GM12878 (cell line): Measurements from ENCODE around the gene OPCML. TPM values are rescaled to one million over a fixed set of nuclear protein-coding genes. Genes with fewer than 3 reads are reported as not detected.

Source experiments
- ATAC-seq: fragments of 200-7000 bp; cut with Tn5 transposase; 3 replicates; pipeline ENCODE4 v1.9.1; 2020; ENCODE audit warnings: mild to moderate bottlenecking, moderate library complexity
- BruUV-seq: library from RNA; stranded (reverse); fragments of 400-500 nt; replicated peaks from 2 replicates; lab custom pipeline; 2021; lab: Mats Ljungman, UMichigan
- CTCF ChIA-PET: fragments of 300-600 bp; sonication (Branson Sonifier 250); formaldehyde crosslinking; extraction: SDS; loops from one replicate; lab custom pipeline; 2021; ENCODE audit warnings: inconsistent platforms; lab: Yijun Ruan, JAX
- POLR2A ChIA-PET: fragments of 350-600 bp; formaldehyde crosslinking; extraction: SDS; loops from one replicate; lab custom pipeline; 2021; ENCODE audit warnings: inconsistent platforms; lab: Charles Lee
- RAD21 ChIA-PET: fragments of 300-600 bp; sonication (Branson Sonifier 250); formaldehyde crosslinking; loops from one replicate; lab custom pipeline; 2023; ENCODE audit warnings: antibody characterized with exemption; ENCODE audit not compliant: unreplicated experiment; lab: Charles Lee
- SMC1A ChIA-PET: fragments of 300-600 bp; sonication (Branson Sonifier 250); formaldehyde crosslinking; loops from one replicate; lab custom pipeline; 2023; ENCODE audit not compliant: unreplicated experiment, uncharacterized antibody; lab: Charles Lee
- DNase-seq: peaks from one replicate; pipeline ENCODE4 v3.0.0-alpha.2; 2011; ENCODE audit warnings: low read depth, low spot score
- FAIRE-seq: peaks from 3 replicates; lab custom pipeline; 2011; peaks lifted over from hg19 to GRCh38; lab: Jason Lieb, UNC
- H2AFZ ChIP-seq: 2 replicates; pipeline ENCODE4 v1.6.0; 2011; ENCODE audit warnings: low read depth, low read length, control low read depth; ENCODE audit not compliant: control insufficient read depth
- H3K27ac ChIP-seq: 2 replicates; pipeline ENCODE4 v1.5.1; 2011; ENCODE audit warnings: control low read depth; ENCODE audit not compliant: control insufficient read depth, insufficient read depth
- H3K27me3 ChIP-seq, 2 experiments: replicated peaks in 1 of 2; 2 replicates each; pipeline versions ENCODE4 v1.6.0 to v1.6.1; 2011; ENCODE audit warnings: low read length in 1 of 2; ENCODE audit not compliant: control insufficient read depth in 2 of 2, insufficient read depth in 2 of 2
- H3K36me3 ChIP-seq, 2 experiments: 2 replicates each; pipeline ENCODE4 v1.5.1; 2011; ENCODE audit warnings: low read length in 1 of 2; ENCODE audit not compliant: control insufficient read depth in 2 of 2, insufficient read depth in 2 of 2
- H3K4me1 ChIP-seq: 2 replicates; pipeline ENCODE4 v1.6.1; 2011; ENCODE audit warnings: mild to moderate bottlenecking, low read length, moderate library complexity, mixed read lengths; ENCODE audit not compliant: control insufficient read depth, insufficient read depth
- H3K4me2 ChIP-seq: 2 replicates; pipeline ENCODE4 v1.6.0; 2011; ENCODE audit warnings: control low read depth; ENCODE audit not compliant: control insufficient read depth, insufficient read depth
- H3K4me3 ChIP-seq: fragments of 200-600 bp; sonication (generic); 2 replicates; pipeline ENCODE4 v1.5.1; 2016
- H3K79me2 ChIP-seq: 2 replicates; pipeline ENCODE4 v1.6.0; 2011; ENCODE audit warnings: low read length; ENCODE audit not compliant: control insufficient read depth, insufficient read depth
- H3K9ac ChIP-seq: 2 replicates; pipeline ENCODE4 v1.8.0; 2011; ENCODE audit warnings: low read length, control low read depth, mixed read lengths; ENCODE audit not compliant: control insufficient read depth, insufficient read depth
- H3K9me3 ChIP-seq: replicated peaks from 3 replicates; pipeline ENCODE4 v1.5.1; 2011; ENCODE audit warnings: mild to moderate bottlenecking, low read length; ENCODE audit not compliant: control insufficient read depth, insufficient read depth
- H4K20me1 ChIP-seq: 2 replicates; pipeline ENCODE4 v1.6.0; 2011; ENCODE audit not compliant: control insufficient read depth, insufficient read depth
- IRF5 ChIP-seq: fragments of 450-650 bp; IDR thresholded peaks from 2 replicates; pipeline ENCODE4 v1.6.1; 2017; ENCODE audit warnings: borderline replicate concordance
- PAX8 ChIP-seq: fragments of 450-650 bp; IDR thresholded peaks from 2 replicates; pipeline ENCODE4 v1.6.1; 2017; ENCODE audit warnings: mild to moderate bottlenecking, moderate library complexity
- RAD21 ChIP-seq: IDR thresholded peaks from 2 replicates; pipeline ENCODE4 v1.6.1; 2011; ENCODE audit warnings: mild to moderate bottlenecking, low read depth, low read length, moderate library complexity; ENCODE audit not compliant: insufficient read depth
- SIN3A ChIP-seq: IDR thresholded peaks from 2 replicates; pipeline ENCODE4 v1.6.1; 2012; ENCODE audit warnings: low read depth, low read length, improper control_type of control experiment
- ZNF622 ChIP-seq: fragments of 450-650 bp; IDR thresholded peaks from 2 replicates; pipeline ENCODE4 v1.6.1; 2017; ENCODE audit warnings: mild to moderate bottlenecking, inconsistent platforms
- WGBS: methylation state at CpG from one replicate; pipeline ENCODE4 v1.1.6; 2016; ENCODE audit warnings: low lambda C conversion rate; ENCODE audit not compliant: insufficient replicate concordance, insufficient coverage; ENCODE audit errors: missing lambda C conversion rate; 5-methylcytosine and 5-hydroxymethylcytosine counted together
- in situ Hi-C: fragments of 300-500 bp; cut with MboI; formaldehyde crosslinking; loops from 9 replicates; pipeline ENCODE4 v1.14.3; 2018; ENCODE audit warnings: mixed read lengths
- intact Hi-C: fragments of 100-400 bp; cut with micrococcal nuclease; formaldehyde crosslinking; loops from one replicate; pipeline ENCODE4 v1.14.2; 2022; ENCODE audit not compliant: unreplicated experiment
- polyA plus RNA-seq, 11 experiments: library from polyadenylated mRNA; depleted of rRNA in 4 of 11; unstranded in 6 of 11; stranded (reverse) in 5 of 11; fragments of >200 nt; fragmentation: Nextera tagmentation in 4 of 11; fragmentation: Illumina TruSeq in 1 of 11; extraction: Ambion mirVana in 4 of 11; extraction: Trizol in 1 of 11; gene quantifications; 1 replicate in 1 of 11; 2 replicates in 10 of 11; pipeline versions ENCODE4 v1.2.1 to v1.2.3, GENCODE V29; 2011 to 2016; ENCODE audit warnings: inconsistent platforms in 2 of 11, missing spikeins in 2 of 11, low read depth in 1 of 11
- total RNA-seq, 4 experiments: library from RNA; depleted of rRNA in 3 of 4; stranded (reverse); fragments of >200 nt in 3 of 4; fragmentation: Illumina TruSeq in 1 of 4; extraction: Trizol in 1 of 4; gene quantifications; 2 replicates each; pipeline versions ENCODE4 v1.2.1 to v1.2.3, GENCODE V29; 2013 to 2021

Gene OPCML
- total and polyA plus RNA-seq, 10 of the 15 experiments (the other 5 are each of a cell fraction or from before 2014, with no cell fraction given) = 0.84 TPM; not detected in 9

- in situ Hi-C loops (no loop called here), intact Hi-C loops (no loop called here)
- H3K36me3 ChIP-seq = no peaks in the 10 kb centered on the region
- no peak overlapping the region for H3K9ac ChIP-seq
- ChIA-PET SMC1A (interaction anchor here (1.1 kb wide), 1 partner anchor 8 kb away, joined by 3 read pairs; no protein-coding TSS in a partner anchor), POLR2A (no interaction called here), CTCF (interaction anchor here (1.1 kb wide), 1 partner anchor 9 kb away, joined by 4 read pairs; no protein-coding TSS in a partner anchor), RAD21 (no interaction called here)
- no peak for ATAC-seq
- H3K9me3 ChIP-seq = no peaks in the 10 kb centered on the region; the same call in 2 of the 3 replicates
- no peak for TF ChIP-seq IRF5
- TF ChIP-seq PAX8 = no peak
- TF ChIP-seq ZNF622 = no peak
- TF ChIP-seq RAD21 = no peak
- no peak for TF ChIP-seq SIN3A
- no peak for DNase-seq
- H3K4me2 ChIP-seq = no peak overlapping the region
- H4K20me1 ChIP-seq = no peaks in the 10 kb centered on the region
- BruUV-seq = no TSS peak
- H3K4me1 ChIP-seq = no peaks in the 10 kb centered on the region
- no peak overlapping the region for H2AFZ ChIP-seq
- no peaks in the 10 kb centered on the region for H3K79me2 ChIP-seq
- H3K27ac ChIP-seq = no peak overlapping the region
- H3K4me3 ChIP-seq = no peak overlapping the region
- no peaks in the 10 kb centered on the region; a peak in 1 of 4 replicates for H3K27me3 ChIP-seq
- no peak for FAIRE-seq
- 41% methylated on average over 4 of the region's 4 CpGs for WGBS
These were observed 812.6 kb downstream of the OPCML start for GRCh38 chr11:132719684-132720083.
